H1 (cell line): ENCODE results near the gene SMIM28. TPM values are rescaled to one million over a fixed set of nuclear protein-coding genes. Genes with fewer than 3 reads are reported as not detected.

ENCODE experiments used
- BACH1 ChIP-seq: IDR thresholded peaks from 2 replicates; pipeline ENCODE4 v1.6.1; 2012; ENCODE audit warnings: low read length, improper control_type of control experiment
- CHD2 ChIP-seq: IDR thresholded peaks from 2 replicates; pipeline ENCODE4 v1.6.1; 2012; ENCODE audit warnings: low read length, improper control_type of control experiment
- EGR1 ChIP-seq: IDR thresholded peaks from 2 replicates; pipeline ENCODE4 v1.6.1; 2011; ENCODE audit warnings: low read depth, low read length, borderline replicate concordance
- RBBP5 ChIP-seq: IDR thresholded peaks from 2 replicates; pipeline ENCODE4 v1.7.1; 2012; ENCODE audit warnings: low read depth, mild to moderate bottlenecking, inconsistent platforms, low read length, moderate library complexity, borderline replicate concordance
- SIX5 ChIP-seq: IDR thresholded peaks from 2 replicates; pipeline ENCODE4 v1.6.1; 2011; ENCODE audit warnings: mild to moderate bottlenecking, low read depth, low read length
- polyA plus RNA-seq, 7 experiments: library from polyadenylated mRNA; depleted of rRNA in 3 of 7; stranded (reverse) in 5 of 7; unstranded in 2 of 7; fragments of >200 nt in 5 of 7; fragments of 200-250 nt in 2 of 7; gene quantifications; 1 replicate in 5 of 7; 2 replicates in 1 of 7; 4 replicates in 1 of 7; pipeline versions ENCODE4 v1.2.1 to v1.2.3, GENCODE V29; 2011 to 2013; ENCODE audit warnings: missing spikeins in 2 of 7, mixed read lengths in 2 of 7
- total RNA-seq: library from RNA; stranded (reverse); fragmentation: NEBNext Ultra II Directional; extraction: Animal tissue kit (Norgen Biotek cat#: 25700); gene quantifications from 2 replicates; pipeline ENCODE4 v1.2.1, GENCODE V29; 2021

SMIM28 gene
- total and polyA plus RNA-seq, 2 of the 8 experiments (the other 6 are each of a cell fraction or from before 2014, with no cell fraction given): not detected

- TF ChIP-seq EGR1 (no peak), CHD2 (no peak), BACH1 (no peak), RBBP5 (no peak), SIX5 (no peak)
Measured at GRCh38 chr6:138427701-138428100, 50.0 kb downstream of the SMIM28 start (continued).
